OCI-LY1 (cell line): ENCODE results near the gene DGCR8.

Experiments
- H2AFZ ChIP-seq: fragments of 200-600 bp; sonication (generic), shearing (Covaris generic); 2 replicates; pipeline ENCODE4 v1.6.0; 2014; ENCODE audit warnings: antibody characterized with exemption, mild to moderate bottlenecking, low read length
- H3F3A ChIP-seq: fragments of 200-600 bp; sonication (generic), shearing (Covaris generic); 2 replicates; pipeline ENCODE4 v1.6.0; 2014; ENCODE audit warnings: mild to moderate bottlenecking, antibody characterized with exemption, low read length, moderate library complexity; ENCODE audit not compliant: insufficient read depth
- H3K27ac ChIP-seq: fragments of 200-600 bp; sonication (generic); 2 replicates; pipeline ENCODE4 v1.5.1; 2014; ENCODE audit warnings: low read length, mixed run types, mild to moderate bottlenecking, low read depth; ENCODE audit not compliant: poor library complexity, severe bottlenecking
- H3K27me3 ChIP-seq: fragments of 200-600 bp; sonication (generic); 2 replicates; pipeline ENCODE4 v1.6.0; 2014; ENCODE audit warnings: antibody characterized with exemption, mild to moderate bottlenecking, low read length, moderate library complexity; ENCODE audit not compliant: insufficient read depth
- H3K36me3 ChIP-seq: fragments of 200-600 bp; sonication (generic); 2 replicates; pipeline ENCODE4 v1.6.1; 2014; ENCODE audit warnings: mild to moderate bottlenecking, antibody characterized with exemption, low read length, moderate library complexity, mixed read lengths; ENCODE audit not compliant: insufficient read depth
- H3K4me1 ChIP-seq: fragments of 200-600 bp; sonication (generic); 2 replicates; pipeline ENCODE4 v1.5.1; 2014; ENCODE audit warnings: mild to moderate bottlenecking, low read length, moderate library complexity; ENCODE audit not compliant: insufficient read depth, severe bottlenecking
- H3K4me2 ChIP-seq: fragments of 200-600 bp; sonication (generic), shearing (Covaris generic); 2 replicates; pipeline ENCODE4 v1.6.1; 2014; ENCODE audit warnings: low read length
- H3K4me3 ChIP-seq: fragments of 200-600 bp; sonication (generic); 2 replicates; pipeline ENCODE4 v1.5.1; 2014; ENCODE audit warnings: low read length, low read depth, mild to moderate bottlenecking, mixed read lengths; ENCODE audit not compliant: poor library complexity, severe bottlenecking
- H3K79me2 ChIP-seq: fragments of 200-600 bp; shearing (Covaris generic); 2 replicates; pipeline ENCODE4 v1.6.1; 2016; ENCODE audit warnings: mixed run types, low read length, mixed read lengths; ENCODE audit not compliant: insufficient read depth
- H3K9ac ChIP-seq: fragments of 200-600 bp; sonication (generic), shearing (Covaris generic); 2 replicates; pipeline ENCODE4 v1.6.1; 2014; ENCODE audit warnings: mild to moderate bottlenecking, low read length, mixed read lengths
- H3K9me2 ChIP-seq: fragments of 200-600 bp; sonication (generic), shearing (Covaris generic); 2 replicates; pipeline ENCODE4 v1.6.1; 2014; ENCODE audit warnings: low read depth, mild to moderate bottlenecking, low read length, mixed read lengths
- H3K9me3 ChIP-seq: fragments of 200-600 bp; shearing (Covaris generic); 2 replicates; pipeline ENCODE4 v1.6.1; 2014; ENCODE audit warnings: low read length, mixed read lengths
- H4K20me1 ChIP-seq: fragments of 200-600 bp; sonication (generic), shearing (Covaris generic); 2 replicates; pipeline ENCODE4 v1.6.0; 2016; ENCODE audit warnings: mild to moderate bottlenecking, low read length; ENCODE audit not compliant: insufficient read depth
- CTCF ChIP-seq: fragments of 200-600 bp; sonication (generic), shearing (Covaris generic); IDR thresholded peaks from 2 replicates; pipeline ENCODE4 v1.5.1; 2017; ENCODE audit warnings: mild to moderate bottlenecking, antibody characterized with exemption, low read length, moderate library complexity, mixed read lengths
- EZH2 ChIP-seq: fragments of 200-600 bp; sonication (generic), shearing (Covaris generic); IDR thresholded peaks from 2 replicates; pipeline ENCODE4 v1.8.0; 2017; ENCODE audit warnings: borderline replicate concordance, mixed run types, mild to moderate bottlenecking, antibody characterized with exemption, low read length, moderate library complexity, mixed read lengths

DGCR8 gene

DNA sequence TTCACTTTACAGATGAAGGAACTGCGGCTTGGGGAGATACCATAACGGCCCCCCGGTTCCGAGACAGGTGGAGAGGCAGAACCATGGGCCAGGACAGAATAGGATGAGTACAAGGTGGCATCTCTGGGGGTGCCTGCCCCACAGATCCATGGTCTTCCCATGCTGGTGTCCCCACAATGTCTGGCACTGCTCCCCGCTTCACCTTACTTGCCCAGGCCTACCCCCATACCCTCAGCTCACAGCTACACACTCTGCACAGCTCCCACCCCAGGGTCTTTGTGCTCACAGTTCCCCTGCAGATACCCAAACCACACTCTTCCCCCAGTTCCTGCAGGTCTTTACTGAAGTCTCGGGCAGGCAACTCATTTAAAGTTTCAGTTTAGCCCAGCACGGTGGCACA is 11.4 kb upstream of the DGCR8 start:
- Histone ChIP-seq H3K27me3 (no peaks in the 10 kb centered on the region), H3K9me3 (no peaks in the 10 kb centered on the region), H4K20me1 (no peaks in the 10 kb centered on the region), H3K9me2 (no peaks in the 10 kb centered on the region), H2AFZ (no peak overlapping the region), H3K4me3 (no peak overlapping the region), H3K9ac (no peak overlapping the region), H3F3A (no peaks in the 10 kb centered on the region), H3K4me1 (no peaks in the 10 kb centered on the region), H3K36me3 (0 out of 2 replicates have a peak, but pooled peaks cover 3% of the 10 kb centered on the region), H3K79me2 (no peaks in the 10 kb centered on the region), H3K27ac (no peak overlapping the region), H3K4me2 (no peak overlapping the region)
- TF ChIP-seq EZH2 (no peak), CTCF (no peak)

- Histone ChIP-seq H4K20me1 (no peaks in the 10 kb centered on the region), H3K9me3 (no peaks in the 10 kb centered on the region), H3K27me3 (no peaks in the 10 kb centered on the region), H3K4me1 (no peaks in the 10 kb centered on the region), H3K9ac (no peak overlapping the region), H3K9me2 (no peaks in the 10 kb centered on the region), H3K36me3 (0 out of 2 replicates have a peak, but pooled peaks cover 3% of the 10 kb centered on the region), H2AFZ (no peak overlapping the region), H3K79me2 (no peaks in the 10 kb centered on the region), H3F3A (no peaks in the 10 kb centered on the region), H3K4me3 (no peak overlapping the region), H3K4me2 (no peak overlapping the region), H3K27ac (no peak overlapping the region)
- TF ChIP-seq CTCF: no peak
These were observed 10.6 kb upstream of the DGCR8 start for GRCh38 chr22:20069331-20070042.

GRCh38 chr22:20071524-20071972 is 8.5 kb upstream of the DGCR8 start:
- no peaks in the 10 kb centered on the region for H3K9me2 ChIP-seq
- no peaks in the 10 kb centered on the region for H3K36me3 ChIP-seq
- H3K9me3 ChIP-seq: no peaks in the 10 kb centered on the region
- no peak for TF ChIP-seq CTCF
- no peak for TF ChIP-seq EZH2
- no peaks in the 10 kb centered on the region for H3K79me2 ChIP-seq
- H3K4me2 ChIP-seq: no peak overlapping the region
- no peaks in the 10 kb centered on the region for H3K27me3 ChIP-seq
- H3F3A ChIP-seq: no peaks in the 10 kb centered on the region
- no peak overlapping the region for H3K27ac ChIP-seq
- no peaks in the 10 kb centered on the region for H4K20me1 ChIP-seq
- no peak overlapping the region for H3K9ac ChIP-seq
- H3K4me1 ChIP-seq: no peaks in the 10 kb centered on the region
- H3K4me3 ChIP-seq: no peak overlapping the region
- no peak overlapping the region for H2AFZ ChIP-seq
